Panc1 (cell line): Measurements from ENCODE around the gene EVI5.

Experiments
- POLR2AphosphoS5 ChIP-seq: IDR thresholded peaks from 2 replicates; pipeline ENCODE4 v1.6.1; 2012; ENCODE audit warnings: mild to moderate bottlenecking, low read depth, low read length, moderate library complexity
- TF ChIP-seq, protein P1 (sequence below): fragments of 450-650 bp; IDR thresholded peaks from 2 replicates; pipeline ENCODE4 v1.5.1; 2017; ENCODE audit warnings: mild to moderate bottlenecking
- TF ChIP-seq, protein P2 (sequence below), 2 experiments: IDR thresholded peaks; 2 replicates each; pipeline ENCODE4 v1.6.1; 2011 to 2012; ENCODE audit warnings: low read depth in 2 of 2, control low read depth in 1 of 2, low read length in 1 of 2, mild to moderate bottlenecking in 1 of 2, moderate library complexity in 1 of 2; ENCODE audit not compliant: insufficient read depth in 1 of 2

DNA sequence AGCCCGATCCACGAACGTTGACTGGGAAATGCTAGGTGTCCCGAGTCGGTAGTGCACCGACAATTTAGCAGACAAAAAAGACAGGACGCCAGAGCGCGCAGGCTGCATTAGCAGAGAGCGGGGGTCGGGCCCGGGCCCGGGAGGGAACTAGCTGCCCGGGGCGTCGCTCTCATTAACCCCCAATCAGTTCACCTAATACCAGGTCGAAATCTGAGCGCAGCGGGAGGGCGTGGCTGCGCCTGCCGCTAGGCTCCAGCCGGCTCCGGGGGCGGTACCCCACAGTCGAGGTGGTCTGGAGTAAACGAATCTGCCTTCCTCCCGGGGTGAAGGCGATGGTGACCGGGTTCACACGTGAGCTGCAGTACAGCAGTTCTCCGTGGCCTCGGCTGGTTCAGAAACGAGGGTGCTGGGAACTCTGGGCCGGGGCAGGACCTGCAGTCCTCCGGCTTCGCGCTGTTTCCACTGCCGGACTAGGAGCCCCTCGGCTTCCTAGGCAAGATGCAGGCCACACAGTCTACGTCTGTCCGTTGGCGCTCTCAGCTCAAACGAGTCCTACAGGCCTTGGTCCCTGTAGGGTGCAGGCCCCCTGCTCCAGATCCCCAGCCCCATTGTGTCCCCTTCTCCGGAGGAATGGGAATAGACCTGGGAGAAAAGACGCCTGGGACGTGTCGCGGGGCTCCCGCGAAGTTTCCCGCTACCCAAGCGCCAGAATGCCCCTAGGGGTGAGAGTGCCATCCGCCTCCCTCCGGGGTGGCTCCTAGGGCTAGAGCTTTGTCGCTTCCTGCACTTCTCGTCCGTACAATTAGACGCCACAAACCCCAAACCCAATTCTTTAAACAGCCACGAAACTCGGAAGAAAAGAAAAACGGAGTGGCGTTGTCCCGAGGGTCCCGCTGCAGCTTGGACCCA is 300.2 kb downstream of the EVI5 start:
- no peak for TF ChIP-seq POLR2AphosphoS5
- TF ChIP-seq, protein P1, sequence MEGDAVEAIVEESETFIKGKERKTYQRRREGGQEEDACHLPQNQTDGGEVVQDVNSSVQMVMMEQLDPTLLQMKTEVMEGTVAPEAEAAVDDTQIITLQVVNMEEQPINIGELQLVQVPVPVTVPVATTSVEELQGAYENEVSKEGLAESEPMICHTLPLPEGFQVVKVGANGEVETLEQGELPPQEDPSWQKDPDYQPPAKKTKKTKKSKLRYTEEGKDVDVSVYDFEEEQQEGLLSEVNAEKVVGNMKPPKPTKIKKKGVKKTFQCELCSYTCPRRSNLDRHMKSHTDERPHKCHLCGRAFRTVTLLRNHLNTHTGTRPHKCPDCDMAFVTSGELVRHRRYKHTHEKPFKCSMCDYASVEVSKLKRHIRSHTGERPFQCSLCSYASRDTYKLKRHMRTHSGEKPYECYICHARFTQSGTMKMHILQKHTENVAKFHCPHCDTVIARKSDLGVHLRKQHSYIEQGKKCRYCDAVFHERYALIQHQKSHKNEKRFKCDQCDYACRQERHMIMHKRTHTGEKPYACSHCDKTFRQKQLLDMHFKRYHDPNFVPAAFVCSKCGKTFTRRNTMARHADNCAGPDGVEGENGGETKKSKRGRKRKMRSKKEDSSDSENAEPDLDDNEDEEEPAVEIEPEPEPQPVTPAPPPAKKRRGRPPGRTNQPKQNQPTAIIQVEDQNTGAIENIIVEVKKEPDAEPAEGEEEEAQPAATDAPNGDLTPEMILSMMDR = no peak
- TF ChIP-seq, protein P2, sequence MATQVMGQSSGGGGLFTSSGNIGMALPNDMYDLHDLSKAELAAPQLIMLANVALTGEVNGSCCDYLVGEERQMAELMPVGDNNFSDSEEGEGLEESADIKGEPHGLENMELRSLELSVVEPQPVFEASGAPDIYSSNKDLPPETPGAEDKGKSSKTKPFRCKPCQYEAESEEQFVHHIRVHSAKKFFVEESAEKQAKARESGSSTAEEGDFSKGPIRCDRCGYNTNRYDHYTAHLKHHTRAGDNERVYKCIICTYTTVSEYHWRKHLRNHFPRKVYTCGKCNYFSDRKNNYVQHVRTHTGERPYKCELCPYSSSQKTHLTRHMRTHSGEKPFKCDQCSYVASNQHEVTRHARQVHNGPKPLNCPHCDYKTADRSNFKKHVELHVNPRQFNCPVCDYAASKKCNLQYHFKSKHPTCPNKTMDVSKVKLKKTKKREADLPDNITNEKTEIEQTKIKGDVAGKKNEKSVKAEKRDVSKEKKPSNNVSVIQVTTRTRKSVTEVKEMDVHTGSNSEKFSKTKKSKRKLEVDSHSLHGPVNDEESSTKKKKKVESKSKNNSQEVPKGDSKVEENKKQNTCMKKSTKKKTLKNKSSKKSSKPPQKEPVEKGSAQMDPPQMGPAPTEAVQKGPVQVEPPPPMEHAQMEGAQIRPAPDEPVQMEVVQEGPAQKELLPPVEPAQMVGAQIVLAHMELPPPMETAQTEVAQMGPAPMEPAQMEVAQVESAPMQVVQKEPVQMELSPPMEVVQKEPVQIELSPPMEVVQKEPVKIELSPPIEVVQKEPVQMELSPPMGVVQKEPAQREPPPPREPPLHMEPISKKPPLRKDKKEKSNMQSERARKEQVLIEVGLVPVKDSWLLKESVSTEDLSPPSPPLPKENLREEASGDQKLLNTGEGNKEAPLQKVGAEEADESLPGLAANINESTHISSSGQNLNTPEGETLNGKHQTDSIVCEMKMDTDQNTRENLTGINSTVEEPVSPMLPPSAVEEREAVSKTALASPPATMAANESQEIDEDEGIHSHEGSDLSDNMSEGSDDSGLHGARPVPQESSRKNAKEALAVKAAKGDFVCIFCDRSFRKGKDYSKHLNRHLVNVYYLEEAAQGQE (IDR thresholded peaks at IDR 0.05; ENCODE audit: insufficient read depth in 1 of 2, low read depth in 2 of 2, low read length in 1 of 2) = no peak
